CD1c-positive myeloid dendritic cell (primary cell): Measurements from ENCODE around the gene MYO1D.
A peak's percentile ranks its signal among the peaks of the same experiment; 100 is the strongest.
"Not testable (repeated sequence)": the region's sequence is repeated elsewhere in the genome, so short reads cannot be mapped to it uniquely, and the experiment has no call there.

Experiments used
- DNase-seq: peaks from one replicate; pipeline ENCODE4 v3.0.0-alpha.2; 2016; ENCODE audit errors: extremely low spot score

The MYO1D gene

DNA sequence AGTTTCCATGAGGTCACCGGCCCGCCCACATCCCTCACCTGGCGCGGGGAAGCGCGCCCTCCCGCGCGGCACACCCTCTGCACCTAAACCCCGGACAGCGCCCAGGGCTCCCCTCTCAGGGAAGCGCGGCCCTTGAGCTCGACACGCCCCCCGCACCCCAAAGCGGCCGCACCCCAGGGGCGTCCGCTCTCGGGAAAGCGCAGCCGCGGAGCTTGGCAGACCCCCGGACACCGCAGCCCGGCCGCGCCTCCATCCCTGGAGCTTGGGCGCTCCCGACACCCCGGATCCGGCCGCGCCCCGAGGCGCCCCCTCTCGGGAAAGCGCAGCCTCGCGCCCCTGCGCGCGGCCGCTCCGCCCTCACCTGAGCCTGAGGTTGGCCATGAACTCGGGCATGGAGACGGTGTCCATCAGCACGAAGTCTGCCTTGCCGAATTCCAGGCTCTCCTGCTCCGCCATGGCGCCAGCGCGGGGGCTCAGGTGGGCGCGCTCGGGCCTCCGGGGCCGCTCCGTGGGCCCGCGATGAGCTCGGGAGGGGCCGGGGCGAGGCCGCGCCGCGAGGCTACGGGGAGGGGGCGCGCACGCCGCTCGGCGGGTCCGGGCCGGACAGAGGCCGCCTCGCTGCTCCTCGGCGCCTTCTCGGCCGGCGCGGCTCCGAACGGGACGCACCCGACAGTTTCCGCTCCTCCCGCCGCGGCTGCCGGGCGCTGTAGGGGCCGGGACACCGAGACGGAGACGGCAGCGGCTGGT lies at the start of gene MYO1D:
Gene MYO1D, minus strand, starts transcription at position 708 of the 747 bp plus-strand sequence. Its CDS starts 252 bp downstream, at position 456.
- DNase-seq: peak; percentile 36

DNA sequence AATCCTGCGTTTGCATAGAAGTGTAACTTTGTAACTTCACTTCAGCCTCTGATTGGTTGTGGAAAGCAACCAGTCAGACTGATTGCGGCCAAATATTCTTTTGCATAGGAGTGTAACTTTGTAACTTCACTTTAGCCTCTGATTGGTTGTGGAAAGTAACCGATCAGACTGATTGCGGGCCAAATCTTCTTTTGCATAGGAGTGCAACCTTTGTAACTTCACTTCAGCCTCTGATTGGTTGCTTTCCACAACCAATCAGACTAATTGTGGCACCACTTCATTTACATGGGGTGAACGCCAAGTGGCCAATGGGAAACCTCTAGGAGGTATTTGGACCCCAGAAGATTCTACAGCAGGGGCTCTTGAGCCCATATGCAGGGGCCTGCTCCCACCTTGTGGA lies 49.3 kb upstream of the MYO1D start:
- no peak for DNase-seq

DNA sequence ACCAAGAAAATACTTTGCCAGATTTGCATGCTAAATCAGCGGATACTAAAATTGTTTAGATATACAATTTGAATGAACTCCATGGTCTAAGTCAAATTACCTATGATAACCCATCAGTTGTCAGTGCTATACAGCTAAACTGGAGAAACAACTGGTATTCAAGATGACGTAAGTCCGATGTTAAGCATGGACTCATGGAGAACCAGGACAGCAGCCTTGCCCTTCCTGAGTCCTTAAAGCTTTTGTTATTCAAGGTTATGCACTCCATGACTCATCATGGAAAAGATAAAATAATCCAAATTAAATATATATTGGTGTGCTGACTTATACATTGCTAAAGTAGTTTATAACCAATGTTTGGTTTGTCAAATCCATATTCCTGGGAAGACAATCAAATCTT lies 47.0 kb upstream of the MYO1D start:
- DNase-seq: not testable (repeated sequence)

DNA sequence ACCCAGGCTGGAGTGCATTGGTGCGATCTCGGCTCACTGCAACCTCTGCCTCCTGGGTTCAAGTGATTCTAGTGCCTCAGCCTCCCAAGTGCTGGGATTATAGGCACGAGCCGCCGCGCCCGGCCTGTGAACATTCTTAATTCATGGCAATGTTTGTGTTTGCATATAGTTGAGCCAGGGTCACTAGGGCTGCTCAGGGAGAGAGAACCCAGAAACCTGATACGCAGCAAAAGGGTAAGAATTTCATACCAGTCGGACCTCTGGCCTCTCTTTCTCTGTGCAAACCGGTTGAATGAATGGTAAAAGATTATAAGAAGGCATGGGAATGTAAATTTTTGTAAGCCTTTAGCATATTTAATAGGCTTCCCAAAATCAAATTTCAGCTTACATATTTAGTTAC lies 44.1 kb upstream of the MYO1D start:
- no peak for DNase-seq

DNA sequence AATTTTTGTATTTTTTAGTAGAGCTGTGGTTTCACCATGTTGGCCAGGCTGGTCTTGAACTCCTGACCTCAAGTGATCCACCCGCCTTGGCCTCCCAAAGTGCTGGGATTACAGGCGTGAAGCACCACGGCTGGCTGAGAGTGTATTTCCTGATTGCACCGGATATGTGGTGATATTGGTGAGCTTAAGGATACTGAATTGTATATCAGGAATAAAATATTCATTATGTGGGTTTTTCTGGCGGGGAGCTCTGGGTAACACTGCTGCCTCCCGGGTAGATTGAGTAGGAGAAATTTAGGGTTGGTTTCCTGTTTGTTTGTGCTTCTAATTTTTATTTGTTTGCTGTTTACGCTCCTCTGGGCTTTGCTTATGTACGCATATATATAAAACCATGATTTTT lies 43.4 kb upstream of the MYO1D start:
- DNase-seq: no peak

DNA sequence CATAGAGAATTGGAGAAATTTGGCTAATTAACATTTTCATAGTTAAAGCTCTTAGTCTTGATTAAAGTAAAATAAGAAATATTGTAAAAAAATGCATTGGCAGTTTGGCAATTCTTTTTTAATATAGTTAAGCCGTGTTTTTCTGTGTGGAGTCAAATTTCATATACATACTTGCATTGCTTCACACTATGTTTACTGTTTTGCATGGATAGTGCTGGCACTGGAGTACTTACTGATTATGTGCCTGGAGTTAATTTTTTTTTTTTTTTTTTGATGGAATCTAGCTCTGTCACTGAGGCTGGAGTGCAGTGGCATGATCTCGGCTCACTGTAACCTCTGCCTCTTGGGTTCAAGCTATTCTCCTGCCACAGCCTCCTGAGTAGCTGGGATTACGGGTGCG lies 43.0 kb upstream of the MYO1D start:
- DNase-seq: not testable (repeated sequence)

DNA sequence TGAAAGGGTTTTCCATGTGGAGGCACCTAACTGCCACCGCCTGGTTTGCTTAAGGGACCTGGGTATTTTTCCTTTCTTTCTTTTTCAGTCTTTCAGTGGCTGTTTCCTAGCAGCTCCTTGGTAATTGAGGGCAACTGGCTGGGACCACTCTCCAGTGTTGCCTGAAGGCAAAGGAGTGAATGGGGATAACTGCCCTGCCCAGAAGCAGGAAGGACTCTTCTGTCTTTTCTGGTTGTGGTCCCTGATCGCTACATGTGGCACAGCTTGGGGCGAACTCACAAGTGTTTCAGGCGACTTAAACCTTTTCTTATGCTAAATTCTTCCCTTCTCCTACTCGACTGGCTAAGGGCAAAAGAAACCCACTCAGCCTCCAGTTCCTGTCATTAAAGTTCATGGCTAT lies 40.9 kb upstream of the MYO1D start:
- no peak for DNase-seq

DNA sequence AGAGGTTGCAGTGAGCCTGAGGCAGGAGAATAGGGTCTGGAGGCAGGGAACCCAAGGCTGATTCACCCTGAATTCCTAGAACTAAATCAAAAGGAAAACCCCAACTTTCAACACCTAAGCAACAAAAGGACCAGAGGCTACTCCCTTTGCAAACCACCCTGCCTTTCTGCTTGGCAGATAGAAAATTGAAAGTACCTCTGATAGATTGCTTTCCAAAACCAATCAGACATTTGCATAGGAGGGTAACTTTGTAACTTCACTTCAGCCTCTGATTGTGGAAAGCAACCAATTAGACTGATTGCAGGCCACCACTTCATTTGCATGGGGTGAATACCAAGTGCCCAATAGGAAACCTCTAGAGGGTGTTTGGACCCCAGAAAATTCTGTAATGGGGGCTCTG lies 40.2 kb upstream of the MYO1D start:
- no peak for DNase-seq

DNA sequence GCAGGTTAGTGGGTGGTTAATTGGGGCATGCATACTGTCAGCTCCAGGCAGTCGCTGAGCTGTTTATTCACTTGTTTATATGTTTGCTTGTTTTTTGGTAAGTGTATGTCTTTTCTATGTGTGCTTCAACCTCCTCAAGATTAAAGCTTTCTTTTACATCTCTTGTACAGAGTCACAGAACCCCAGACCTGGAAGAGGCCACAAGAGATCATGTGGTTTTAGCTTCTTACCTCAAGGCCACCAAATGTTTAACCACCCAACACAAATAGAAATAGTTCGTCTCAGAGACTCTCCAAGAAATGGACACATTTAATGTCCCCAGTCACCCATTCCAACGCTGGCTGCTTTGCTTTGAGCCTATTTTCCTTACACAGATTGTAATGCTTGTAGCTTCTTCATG lies 39.2 kb upstream of the MYO1D start:
- no peak for DNase-seq

DNA sequence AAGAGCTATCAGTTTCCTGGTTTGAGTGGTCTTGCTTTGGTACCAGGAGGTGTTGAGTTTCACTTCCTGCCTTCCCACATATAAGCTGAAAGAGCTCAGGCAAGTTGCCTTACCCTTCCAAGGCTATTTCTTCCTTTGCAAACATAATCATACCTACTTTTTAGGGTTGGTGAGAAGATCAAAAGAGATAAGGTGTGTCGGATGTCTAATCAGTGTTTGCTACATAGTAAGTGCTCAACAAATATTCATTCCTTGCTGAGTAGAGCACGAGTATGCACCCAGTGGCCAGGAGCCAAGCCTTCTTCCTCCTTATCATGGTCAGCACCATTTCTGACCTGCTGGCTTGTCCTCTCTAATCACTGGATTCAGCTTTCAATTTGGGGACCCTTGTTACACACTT lies 38.3 kb upstream of the MYO1D start:
- no peak for DNase-seq

DNA sequence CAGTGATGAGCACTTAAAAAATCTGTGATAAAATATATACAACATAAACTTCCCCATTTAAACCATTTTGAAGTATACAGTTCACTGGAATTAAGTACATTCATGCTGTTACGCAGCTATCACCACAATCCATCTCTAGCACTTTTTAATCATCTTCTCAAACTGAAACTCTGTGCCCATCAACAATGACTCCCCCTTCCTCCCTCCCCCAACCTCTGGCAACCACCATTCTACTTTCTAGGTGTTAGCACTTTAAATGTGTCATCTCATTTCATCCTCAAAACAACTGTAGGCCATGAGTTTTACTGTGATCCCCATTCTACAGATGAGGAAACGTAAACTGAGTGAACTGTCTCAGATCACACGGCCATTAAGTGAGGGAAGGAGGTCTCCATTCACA lies 37.3 kb upstream of the MYO1D start:
- DNase-seq: no peak

DNA sequence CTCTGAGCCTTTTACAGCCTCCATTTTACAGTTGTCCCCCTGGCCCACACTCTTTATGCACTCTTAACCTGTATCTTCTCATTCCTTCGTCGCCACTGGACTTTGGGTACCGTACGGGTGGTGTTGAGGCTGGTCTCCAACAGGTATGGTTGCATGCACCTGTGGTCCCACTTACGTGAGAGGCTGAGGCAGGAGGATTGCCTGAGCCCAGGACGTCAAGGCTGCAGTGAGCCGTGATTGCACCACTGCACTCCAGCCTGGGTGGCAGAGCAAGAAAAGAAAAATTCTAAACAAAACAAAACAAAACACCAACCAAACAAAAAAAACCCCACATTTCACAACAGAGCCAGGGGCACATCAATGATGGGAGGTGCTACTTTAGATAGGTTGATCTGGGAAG lies 36.7 kb upstream of the MYO1D start:
- no peak for DNase-seq

DNA sequence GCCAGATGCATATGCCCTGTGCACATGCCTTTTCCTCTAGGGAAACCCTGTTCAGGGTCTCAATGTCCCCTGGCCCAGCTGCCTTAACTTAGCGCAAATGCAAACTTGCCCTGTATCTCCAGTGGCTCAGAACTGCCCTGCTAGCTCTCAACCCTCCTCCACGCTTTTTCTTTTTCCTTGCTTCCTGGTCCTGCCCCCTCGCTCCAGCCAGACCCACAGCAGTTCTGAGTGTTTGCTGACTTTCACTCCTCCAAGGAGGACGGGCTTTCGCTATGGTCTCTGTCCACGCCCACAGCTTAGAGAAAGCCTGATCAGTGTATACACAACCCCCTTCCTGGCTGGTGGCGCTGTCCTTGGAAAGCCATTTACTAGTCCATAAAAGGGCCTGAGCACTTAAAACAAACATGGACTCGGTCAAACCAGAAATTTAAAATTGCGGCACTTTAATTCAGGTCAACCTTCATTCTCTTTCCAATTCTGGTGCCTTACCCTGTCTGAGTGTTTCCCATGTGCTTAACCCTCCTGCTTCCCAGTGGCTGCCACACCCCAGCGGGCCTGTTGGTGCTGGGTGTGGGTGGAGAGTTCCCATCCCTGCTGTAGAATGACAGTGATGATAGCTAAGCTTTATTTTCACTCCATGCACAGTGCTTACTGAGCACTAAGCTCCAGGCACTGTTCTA lies 35.4 kb upstream of the MYO1D start:
- no peak for DNase-seq

DNA sequence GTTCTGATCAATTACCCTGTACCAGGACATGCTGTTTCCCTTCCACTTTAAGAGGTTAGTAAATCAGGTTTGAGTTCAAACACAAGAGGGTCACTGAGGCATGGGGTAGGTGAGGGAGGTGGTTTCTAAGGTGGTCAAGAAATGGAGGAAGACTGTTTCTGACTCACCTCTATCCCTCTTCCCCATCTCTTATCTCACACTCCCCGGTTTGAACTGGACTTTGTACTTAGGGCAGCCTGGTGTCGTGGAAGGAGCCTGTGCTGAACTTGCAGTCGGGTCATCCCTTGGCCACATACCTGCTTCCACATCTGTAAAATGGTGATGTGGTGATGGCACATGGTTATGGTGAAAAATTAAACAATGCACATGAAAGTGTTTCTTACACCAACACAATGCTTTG lies 33.8 kb upstream of the MYO1D start:
- DNase-seq: no peak

DNA sequence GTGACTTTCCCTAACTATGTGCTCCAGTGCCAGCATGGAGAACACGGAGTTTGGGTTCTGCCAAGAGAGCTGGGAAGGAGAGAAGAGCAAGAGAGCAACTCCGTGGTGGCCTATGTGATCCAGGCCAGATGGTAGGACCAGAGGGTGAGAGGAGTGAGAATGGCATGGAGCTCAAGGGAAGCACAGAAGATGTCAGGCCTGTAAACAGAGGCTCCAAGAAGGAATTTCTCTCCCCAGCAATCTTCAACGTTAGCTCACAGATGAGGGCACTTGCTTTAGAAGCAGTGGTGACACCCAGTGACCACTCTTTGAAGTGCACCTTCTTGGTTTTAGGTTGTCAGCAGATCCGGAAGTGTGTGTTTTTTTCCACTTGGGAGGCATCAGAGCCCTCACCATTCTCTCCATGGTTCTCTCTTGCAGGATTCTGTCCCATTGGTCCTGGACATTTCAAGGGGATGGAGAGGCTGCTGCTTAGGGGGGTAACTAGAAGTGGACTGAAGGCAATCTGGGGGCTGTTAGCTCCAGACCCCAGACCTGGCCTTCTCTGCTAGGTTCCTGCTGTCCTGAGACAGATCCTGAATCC lies 33.0 kb upstream of the MYO1D start:
- DNase-seq: peak; percentile 66

DNA sequence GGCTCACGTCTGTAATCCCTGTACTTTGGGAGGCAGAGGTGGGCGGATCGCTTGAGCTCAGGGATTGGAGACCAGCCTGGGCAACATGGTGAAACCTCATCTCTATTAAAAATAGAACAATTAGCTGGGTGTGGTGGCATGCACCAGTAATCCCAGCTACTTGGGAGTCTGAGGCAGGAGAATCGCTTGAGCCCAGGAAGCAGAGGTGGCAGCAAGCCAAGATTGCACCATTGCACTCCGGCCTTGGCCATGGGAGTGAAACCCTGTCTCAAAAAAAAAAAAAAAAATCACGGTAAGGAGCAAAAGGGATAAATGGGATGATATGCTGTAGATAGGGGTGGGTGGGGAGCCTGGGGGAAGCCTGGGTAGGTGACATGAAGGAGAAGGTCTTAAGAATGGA lies 30.7 kb upstream of the MYO1D start:
- no peak for DNase-seq

DNA sequence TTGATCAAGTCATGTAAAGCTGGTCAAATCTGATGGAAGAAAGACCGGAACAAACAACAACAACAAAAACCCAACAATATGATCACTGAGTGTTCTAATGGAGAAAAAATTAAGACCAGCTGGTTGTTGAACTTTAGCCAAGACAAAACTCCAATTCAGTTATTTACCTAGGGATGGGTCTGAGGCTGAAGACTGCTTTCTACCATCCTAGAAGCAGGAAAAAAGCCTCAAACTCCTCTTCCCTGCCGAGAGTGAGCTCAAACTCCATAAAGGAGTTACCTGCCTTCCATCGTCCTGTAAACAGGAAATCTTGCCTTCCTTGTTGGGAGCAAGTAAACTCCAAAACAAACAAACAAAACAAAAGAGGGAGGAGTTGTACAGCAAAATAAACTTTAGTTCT lies 28.0 kb upstream of the MYO1D start:
- no peak for DNase-seq

DNA sequence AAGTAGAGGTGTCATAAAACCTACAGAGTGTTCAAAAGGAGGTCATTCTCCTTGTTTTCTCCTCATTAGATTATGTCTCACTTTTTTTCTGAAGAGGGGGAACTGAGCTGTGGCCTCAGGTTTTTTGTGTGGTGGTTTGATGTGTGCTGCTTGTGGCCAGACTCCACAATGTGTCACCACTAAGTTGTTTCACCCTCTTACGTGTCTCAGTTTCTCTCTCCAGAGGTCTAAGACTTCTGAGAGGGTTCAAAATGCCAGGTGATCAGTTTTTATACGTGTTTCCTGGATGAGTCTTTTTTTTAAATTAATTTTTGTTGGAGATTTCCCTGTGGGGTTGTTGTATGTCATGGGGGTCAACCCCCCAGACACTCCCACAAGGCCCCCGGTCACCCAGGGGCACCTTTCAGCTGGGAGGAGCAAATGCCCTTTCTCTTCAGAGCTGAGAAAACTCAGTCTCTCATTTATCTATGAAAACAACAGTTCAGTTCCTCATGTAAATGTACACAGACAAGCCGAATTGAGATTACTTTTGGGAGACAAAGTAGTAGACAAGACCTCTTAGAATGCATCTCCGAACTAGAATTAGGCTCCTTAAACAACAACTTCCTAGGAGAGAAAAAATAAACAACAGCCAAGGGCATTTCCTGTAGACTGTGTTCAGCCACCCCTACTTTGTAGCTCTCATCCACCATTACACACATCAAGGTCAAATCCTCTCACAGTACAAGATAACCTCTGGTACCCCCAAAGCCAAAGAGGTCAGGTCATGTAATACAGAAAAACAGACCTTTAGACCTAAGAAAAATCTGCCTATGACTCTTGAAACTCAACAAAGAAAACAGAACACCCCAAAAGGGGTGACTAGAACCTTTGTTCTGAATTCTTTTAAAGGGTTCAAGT lies 27.1 kb upstream of the MYO1D start:
- DNase-seq: no peak

DNA sequence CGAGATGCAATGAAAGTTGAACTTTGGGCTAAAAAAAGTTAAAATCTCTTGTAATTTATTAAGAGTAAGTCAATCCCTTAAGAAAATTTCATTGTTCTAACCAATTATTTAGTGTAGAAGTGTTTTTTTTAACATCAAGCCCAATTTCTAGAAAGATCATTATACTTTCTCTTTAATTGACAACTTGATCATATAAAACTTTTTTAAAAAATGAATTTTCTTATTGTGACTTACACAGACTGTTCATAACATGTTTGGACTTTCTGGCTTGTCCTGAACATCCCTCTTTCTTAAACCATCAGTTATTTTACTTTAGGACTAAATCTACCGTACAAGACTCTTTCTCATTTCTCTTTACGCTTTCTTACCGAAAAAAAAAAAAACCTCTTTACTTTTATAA lies 24.8 kb upstream of the MYO1D start:
- DNase-seq: no peak

DNA sequence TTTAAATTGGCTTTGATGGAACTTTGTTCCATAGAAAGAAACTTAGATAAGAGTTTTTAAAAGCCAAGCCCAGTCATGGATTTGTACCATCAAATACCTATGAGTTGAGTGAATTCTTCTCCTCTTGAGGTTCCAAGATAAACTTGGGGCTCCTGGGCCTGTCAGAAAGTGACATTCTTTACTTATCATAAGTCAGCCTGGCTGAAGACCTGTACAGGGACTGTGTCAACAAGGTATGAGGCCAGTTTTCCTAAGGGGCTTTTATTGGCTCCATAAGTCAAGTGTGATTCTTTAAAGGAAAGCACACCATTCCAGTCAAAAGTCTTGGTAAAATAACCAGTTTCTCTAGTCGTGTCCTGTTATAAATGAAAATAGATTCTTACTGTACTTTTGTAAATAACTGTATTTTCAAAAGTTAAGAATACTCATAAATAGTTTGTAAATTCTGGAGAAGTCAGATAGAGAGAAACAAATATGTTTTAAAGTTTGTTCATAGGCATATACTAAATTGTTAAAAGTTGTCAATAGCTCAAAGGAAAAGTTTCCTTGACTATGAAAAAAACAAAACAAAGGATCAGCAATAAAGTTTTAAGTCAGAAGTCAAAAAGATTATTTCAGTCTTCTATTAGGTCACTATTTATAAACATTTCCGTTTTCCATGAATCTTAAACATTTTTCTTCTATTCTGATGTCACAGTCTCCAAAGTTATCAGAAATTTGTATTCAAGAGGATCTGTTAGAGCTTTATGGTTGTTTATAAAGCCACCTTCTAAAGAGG lies 22.5 kb upstream of the MYO1D start:
- DNase-seq: no peak

DNA sequence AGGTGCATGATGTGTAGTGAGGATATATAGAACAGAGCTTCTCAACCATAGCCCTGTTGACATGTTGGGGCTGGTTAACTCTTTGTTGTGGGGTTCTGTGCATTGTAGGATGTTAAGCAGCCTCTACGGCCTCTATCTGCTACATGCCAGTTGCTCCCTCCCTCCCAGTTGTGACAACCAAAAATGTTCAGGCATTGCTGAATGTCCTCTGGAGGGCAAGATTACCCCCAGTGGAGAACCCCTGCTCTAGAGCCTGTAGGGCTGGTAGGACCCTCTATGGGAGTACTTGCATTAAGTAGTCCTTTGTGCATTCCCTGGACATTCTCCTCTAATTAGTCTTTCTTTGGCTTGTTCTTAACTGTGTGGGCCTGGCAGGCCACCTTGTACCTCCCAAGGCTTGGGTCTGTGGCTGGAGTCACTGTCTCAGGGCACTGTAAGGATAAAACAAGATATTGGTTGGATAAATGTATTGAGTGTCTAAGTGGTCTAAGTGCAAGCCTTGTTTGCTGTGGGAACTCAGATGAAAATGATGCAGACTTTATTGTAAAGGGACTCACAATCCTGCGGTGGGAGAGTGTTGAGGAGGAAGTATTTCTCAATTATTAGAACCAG lies 19.8 kb upstream of the MYO1D start:
- DNase-seq: no peak
